HepG2 (cell line): Measurements from ENCODE around the gene LIME1. TPM values are rescaled to one million over a fixed set of nuclear protein-coding genes. Genes with fewer than 3 reads are reported as not detected.

Source experiments
- ARID2 ChIP-seq: sonication (generic); formaldehyde crosslinking; IDR thresholded peaks from 2 replicates; pipeline ENCODE4 v1.8.1; 2022; ENCODE audit warnings: mild to moderate bottlenecking, missing genetic modification reagents, borderline replicate concordance
- ARNTL ChIP-seq: sonication (generic); formaldehyde crosslinking; IDR thresholded peaks from 2 replicates; pipeline ENCODE4 v1.4.0; 2020; ENCODE audit warnings: mild to moderate bottlenecking, missing genetic modification reagents
- ATF4 ChIP-seq, 2 experiments: fragments of 450-650 bp in 1 of 2; sonication (generic) in 1 of 2; formaldehyde crosslinking; IDR thresholded peaks; 2 replicates each; pipeline versions ENCODE4 v1.5.0 to v1.8.0; 2020 to 2022; ENCODE audit warnings: mild to moderate bottlenecking in 1 of 2, missing genetic modification reagents in 1 of 2
- CBX5 ChIP-seq: sonication (generic); formaldehyde crosslinking; IDR thresholded peaks from 2 replicates; pipeline ENCODE4 v1.4.0; 2020; ENCODE audit warnings: missing genetic modification reagents, borderline replicate concordance
- PREB ChIP-seq: sonication (generic); formaldehyde crosslinking; IDR thresholded peaks from 2 replicates; pipeline ENCODE4 v1.4.0; 2020; ENCODE audit warnings: missing genetic modification reagents
- RARA ChIP-seq: IDR thresholded peaks from 2 replicates; pipeline ENCODE4 v1.6.1; 2016; ENCODE audit warnings: missing genetic modification reagents, missing compliant biosample characterization
- RORA ChIP-seq: sonication (generic); formaldehyde crosslinking; IDR thresholded peaks from 2 replicates; pipeline ENCODE4 v1.5.0; 2020; ENCODE audit warnings: mild to moderate bottlenecking, missing genetic modification reagents, moderate library complexity
- TERF1 ChIP-seq: sonication (generic); formaldehyde crosslinking; IDR thresholded peaks from 2 replicates; pipeline ENCODE4 v1.8.0; 2022; ENCODE audit warnings: mild to moderate bottlenecking, missing genetic modification reagents, moderate library complexity
- XBP1 ChIP-seq: sonication (generic); formaldehyde crosslinking; IDR thresholded peaks from 2 replicates; pipeline ENCODE4 v1.5.0; 2020; ENCODE audit warnings: missing genetic modification reagents
- ZBTB20 ChIP-seq: sonication (generic); formaldehyde crosslinking; IDR thresholded peaks from 2 replicates; pipeline ENCODE4 v1.8.1; 2023; ENCODE audit warnings: missing genetic modification reagents, low read depth, mild to moderate bottlenecking, borderline replicate concordance
- ZNF101 ChIP-seq: sonication (generic); formaldehyde crosslinking; IDR thresholded peaks from 2 replicates; pipeline ENCODE4 v1.4.0; 2020; ENCODE audit warnings: mild to moderate bottlenecking, low read depth, missing genetic modification reagents, borderline replicate concordance
- ZNF343 ChIP-seq: sonication (generic); formaldehyde crosslinking; IDR thresholded peaks from 2 replicates; pipeline ENCODE4 v1.4.0; 2020; ENCODE audit warnings: mild to moderate bottlenecking, missing genetic modification reagents
- ZNF563 ChIP-seq: sonication (generic); formaldehyde crosslinking; IDR thresholded peaks from 2 replicates; pipeline ENCODE4 v1.8.0; 2022; ENCODE audit warnings: mild to moderate bottlenecking, moderate library complexity, missing genetic modification reagents
- ZNF564 ChIP-seq: sonication (generic); formaldehyde crosslinking; IDR thresholded peaks from 2 replicates; pipeline ENCODE4 v1.8.1; 2023; ENCODE audit warnings: mild to moderate bottlenecking, missing genetic modification reagents
- ZNF629 ChIP-seq: sonication (generic); formaldehyde crosslinking; conservative IDR thresholded peaks from 2 replicates; pipeline ENCODE4 v1.5.0; 2020; ENCODE audit warnings: missing genetic modification reagents
- ZNF704 ChIP-seq: sonication (generic); formaldehyde crosslinking; IDR thresholded peaks from 2 replicates; pipeline ENCODE4 v1.8.1; 2023; ENCODE audit warnings: mild to moderate bottlenecking, inconsistent platforms, moderate library complexity, missing genetic modification reagents, borderline replicate concordance
- polyA plus RNA-seq, 8 experiments: library from polyadenylated mRNA; depleted of rRNA in 3 of 8; stranded (reverse) in 7 of 8; unstranded in 1 of 8; fragments of >200 nt; fragmentation: Illumina TruSeq in 4 of 8; extraction: Trizol in 4 of 8; gene quantifications; 2 replicates each; pipeline versions ENCODE4 v1.2.1 to v1.2.3, GENCODE V29; 2011 to 2016; ENCODE audit warnings: low read depth in 4 of 8, missing spikeins in 1 of 8, mixed read lengths in 1 of 8; ENCODE audit not compliant: insufficient read depth in 1 of 8
- total RNA-seq, 5 experiments: library from RNA; depleted of rRNA; stranded (reverse); fragments of >200 nt; fragmentation: Illumina TruSeq; extraction: Trizol; gene quantifications; 2 replicates each; pipeline ENCODE4 v1.2.3, GENCODE V29; 2016; ENCODE audit warnings: low read depth in 1 of 5

Gene LIME1
- total and polyA plus RNA-seq, 2 of the 13 experiments (the other 11 are each of a cell fraction or from before 2014, with no cell fraction given) = 13.0 to 61.5 TPM

GRCh38 chr20:63709149-63709527 lies 27.3 kb upstream of the LIME1 start (continued):
- TF ChIP-seq ZNF629 (CRISPR knock-in tag) (0 out of 2 replicates have a peak, but pooled peaks have one; percentile 0), ZNF101 (CRISPR knock-in tag) (no peak), ZNF563 (CRISPR knock-in tag) (0 out of 2 replicates have a peak, but pooled peaks have one; percentile 18), ZNF704 (no peak), ATF4 (CRISPR knock-in tag; IDR thresholded peaks at IDR 0.05) (no peak), XBP1 (no peak), PREB (CRISPR knock-in tag) (peak; percentile 66; the same call in 1 of the 2 replicates), TERF1 (CRISPR knock-in tag) (no peak), ZNF564 (CRISPR knock-in tag) (no peak), ARNTL (CRISPR knock-in tag) (no peak), ZBTB20 (CRISPR knock-in tag) (no peak), ARID2 (no peak), RARA (CRISPR knock-in tag) (no peak), CBX5 (CRISPR knock-in tag) (0 out of 2 replicates have a peak, but pooled peaks have one; percentile 12), RORA (CRISPR knock-in tag) (no peak), ZNF343 (0 out of 2 replicates have a peak, but pooled peaks have one; percentile 8)
